Esophagus squamous epithelium (tissue), 5 donors: Measurements from ENCODE around the gene SIX5. TPM values are rescaled to one million over a fixed set of nuclear protein-coding genes. Genes with fewer than 3 reads are reported as not detected.
A peak's percentile ranks its signal among the peaks of the same experiment; 100 is the strongest.
"Not testable (repeated sequence)": the region's sequence is repeated elsewhere in the genome, so short reads cannot be mapped to it uniquely, and the experiment has no call there.

Source experiments
- DNase-seq: peaks from one replicate; lab custom pipeline; 2025; lab: John Stamatoyannopoulos, UW
- H3K27ac ChIP-seq, 4 donors: fragments of 200-600 bp; sonication (generic); one replicate each; pipeline ENCODE4 v1.5.1; 2016 to 2019; ENCODE audit warnings: mild to moderate bottlenecking in 1 of 4
- H3K27me3 ChIP-seq, 4 donors: fragments of 200-600 bp; sonication (generic); 1 replicate in 3 of 4; 2 replicates in 1 of 4; pipeline versions ENCODE4 v1.5.1 to v1.6.0; 2017 to 2021; ENCODE audit warnings: antibody characterized with exemption in 1 of 4
- H3K36me3 ChIP-seq, 3 donors: fragments of 200-600 bp; sonication (generic); one replicate each; pipeline ENCODE4 v1.5.1; 2016 to 2019
- H3K4me1 ChIP-seq, 3 donors: fragments of 200-600 bp; sonication (generic); one replicate each; pipeline ENCODE4 v1.5.1; 2017 to 2019
- H3K4me3 ChIP-seq, 4 donors: fragments of 200-600 bp; sonication (generic); 1 replicate in 3 of 4; 2 replicates in 1 of 4; pipeline ENCODE4 v1.5.1; 2016 to 2019; ENCODE audit warnings: mild to moderate bottlenecking in 2 of 4, moderate library complexity in 1 of 4
- H3K9me3 ChIP-seq, 3 donors: fragments of 200-600 bp; sonication (generic); one replicate each; pipeline ENCODE4 v1.5.1; 2016 to 2019
- CTCF ChIP-seq, 6 experiments: fragments of 450-650 bp in 4 of 6; fragments of 200-600 bp in 2 of 6; sonication (generic) in 2 of 6; IDR thresholded peaks; one replicate each; pipeline ENCODE4 v1.5.1; 2016 to 2019; ENCODE audit warnings: antibody characterized with exemption in 6 of 6, mild to moderate bottlenecking in 4 of 6, moderate library complexity in 4 of 6
- POLR2A ChIP-seq, 4 donors: fragments of 450-650 bp; IDR thresholded peaks; one replicate each; pipeline ENCODE4 v1.6.1; 2017; ENCODE audit warnings: antibody characterized with exemption in 4 of 4, mild to moderate bottlenecking in 4 of 4, moderate library complexity in 3 of 4
- WGBS, 2 donors: methylation state at CpG; one replicate each; pipeline ENCODE4 v1.1.5; 2018; 5-methylcytosine and 5-hydroxymethylcytosine counted together
- intact Hi-C: fragments of 100-400 bp; cut with DNase I; formaldehyde crosslinking; loops from one replicate; pipeline ENCODE4 v1.15.0; 2022
- total RNA-seq, 4 donors: library from RNA; depleted of rRNA; stranded (reverse); fragments of >200 nt; gene quantifications; one replicate each; pipeline ENCODE4 v1.1.0, GENCODE V29; 2016
- donor health status: DM: yes; HTN: yes; CAD: no.

SIX5 gene
- total RNA-seq, 4 donors from 2014 or later = 5.8 to 13.5 (median 10.1) TPM

- H3K27me3 ChIP-seq = peaks cover 0 to 11% (median 0%) of the 10 kb centered on the region in 4 donors
- 90% methylated on average over 6 to 7 of the region's 10 CpGs for WGBS, 2 donors
- TF ChIP-seq POLR2A (IDR thresholded peaks at IDR 0.05) (no peak), CTCF (IDR thresholded peaks at IDR 0.05) (no peak)
- DNase-seq = no peak
- no peak overlapping the region for H3K4me3 ChIP-seq
- H3K9me3 ChIP-seq = no peaks in the 10 kb centered on the region
- no peaks in the 10 kb centered on the region for H3K4me1 ChIP-seq
- H3K27ac ChIP-seq = no peak overlapping the region
- intact Hi-C loops = no loop called here
- H3K36me3 ChIP-seq = no peaks in the 10 kb centered on the region
These were observed 29.3 kb downstream of the SIX5 start for GRCh38 chr19:45739498-45740439.

- no peak for DNase-seq
- WGBS, 2 donors = 89 to 96% methylated on average over 25 to 42 of the region's 59 CpGs
- Histone ChIP-seq H3K4me3 (no peak within 1 kb of the TSS), H3K9me3 (no peaks in the 10 kb centered on the region), H3K4me1 (peaks cover 7 to 27% (median 15%) of the 10 kb centered on the region in 3 donors), H3K36me3 (no peaks in the 10 kb centered on the region), H3K27ac (no peak within 1 kb of the TSS), H3K27me3 (no peaks in the 10 kb centered on the region)
- no peak for TF ChIP-seq POLR2A (IDR thresholded peaks at IDR 0.05)
- no peak for TF ChIP-seq CTCF (IDR thresholded peaks at IDR 0.05)
- intact Hi-C loops = no loop called here
These were observed 35.8 kb downstream of the SIX5 start, which contains the start of gene MEIOSIN for GRCh38 chr19:45733160-45733810. Gene MEIOSIN (plus strand): TSS chr19:45733439. CDS start chr19:45735377, 1,938 bp downstream.

GRCh38 chr19:45730368-45731288 lies 38.4 kb downstream of the SIX5 start, which contains the start of gene FBXO46:
Gene FBXO46 (minus strand): TSS chr19:45730896. CDS start chr19:45713495, 17,401 bp downstream.
- intact Hi-C loops = no loop called here
- Histone ChIP-seq H3K27ac (peak within 1 kb of the TSS; percentile 91 to 95 (median 92)), H3K36me3 (peaks cover 0 to 14% (median 0%) of the 10 kb centered on the region in 3 donors), H3K9me3 (no peaks in the 10 kb centered on the region), H3K27me3 (no peaks in the 10 kb centered on the region), H3K4me3 (peak within 1 kb of the TSS; percentile 84 to 97 (median 92)), H3K4me1 (peaks cover 12 to 50% (median 21%) of the 10 kb centered on the region in 3 donors)
- DNase-seq = peak; percentile 91
- 1% methylated on average over 25 to 32 of the region's 48 CpGs for WGBS, 2 donors
- TF ChIP-seq POLR2A (IDR thresholded peaks at IDR 0.05) (peak in 3 of 4 donors; percentile 64 to 91 (median 91)), CTCF (IDR thresholded peaks at IDR 0.05) (peak in 1 of 6 experiments; percentile 31)

GRCh38 chr19:45729800-45730290 lies 39.2 kb downstream of the SIX5 start:
- Histone ChIP-seq H3K27ac (peak overlapping the region; percentile 91 to 95 (median 92)), H3K4me1 (peaks cover 12 to 56% (median 21%) of the 10 kb centered on the region in 3 donors), H3K36me3 (peaks cover 0 to 20% (median 0%) of the 10 kb centered on the region in 3 donors), H3K9me3 (no peaks in the 10 kb centered on the region), H3K27me3 (no peaks in the 10 kb centered on the region), H3K4me3 (peak overlapping the region; percentile 84 to 97 (median 92))
- TF ChIP-seq POLR2A (IDR thresholded peaks at IDR 0.05) (peak in 2 of 4 donors; percentile 21 to 51), CTCF (IDR thresholded peaks at IDR 0.05) (no peak)
- no peak for DNase-seq
- intact Hi-C loops = no loop called here
- WGBS, 2 donors = 0 to 3% methylated on average over 6 to 10 of the region's 10 CpGs

GRCh38 chr19:45728683-45729082 lies 40.4 kb downstream of the SIX5 start:
- H3K4me3 ChIP-seq, H3K27me3 ChIP-seq, intact Hi-C loops, H3K9me3 ChIP-seq, DNase-seq: not testable (repeated sequence)
- WGBS, 2 donors = 77 to 85% methylated on average over 18 of the region's 18 CpGs
- Histone ChIP-seq H3K36me3 (peaks cover 0 to 21% (median 0%) of the 10 kb centered on the region in 3 donors), H3K27ac (peak overlapping the region in 3 of 4 donors; percentile 91 to 95 (median 93)), H3K4me1 (peaks cover 15 to 63% (median 21%) of the 10 kb centered on the region in 3 donors)

- intact Hi-C loops, H3K4me3 ChIP-seq, H3K27me3 ChIP-seq, H3K9me3 ChIP-seq, DNase-seq: not testable (repeated sequence)
- Histone ChIP-seq H3K4me1 (peaks cover 18 to 78% (median 27%) of the 10 kb centered on the region in 3 donors), H3K27ac (peak overlapping the region; percentile 75 to 88 (median 80)), H3K36me3 (peaks cover 0 to 29% (median 0%) of the 10 kb centered on the region in 3 donors)
- 93% methylated on average over 11 of the region's 11 CpGs for WGBS, 2 donors
These were observed 49.0 kb downstream of the SIX5 start for GRCh38 chr19:45720065-45720464.
